Gastroesophageal sphincter (tissue), 4 donors: Measurements from ENCODE around the gene EFHC1. TPM values are rescaled to one million over a fixed set of nuclear protein-coding genes. Genes with fewer than 3 reads are reported as not detected.
"Not testable (repeated sequence)": the region's sequence is repeated elsewhere in the genome, so short reads cannot be mapped to it uniquely, and the experiment has no call there.

Source experiments
- ATAC-seq: fragments of 150-250 bp; one replicate; pipeline ENCODE4 v1.9.1; 2016; ENCODE audit warnings: mild to moderate bottlenecking, moderate library complexity
- H3K27ac ChIP-seq, 4 donors: fragments of 200-600 bp; sonication (generic) in 3 of 4; 1 replicate in 3 of 4; 2 replicates in 1 of 4; pipeline ENCODE4 v1.5.1; 2016 to 2019
- H3K27me3 ChIP-seq: fragments of 200-600 bp; sonication (generic); one replicate; pipeline ENCODE4 v1.5.1; 2019
- H3K36me3 ChIP-seq, 2 donors: fragments of 200-600 bp; sonication (generic); one replicate each; pipeline ENCODE4 v1.5.1; 2019; ENCODE audit warnings: control low read depth in 1 of 2
- H3K4me1 ChIP-seq, 3 donors: fragments of 200-600 bp; sonication (generic); 1 replicate in 2 of 3; 2 replicates in 1 of 3; pipeline ENCODE4 v1.5.1; 2016 to 2019; ENCODE audit warnings: control low read depth in 2 of 3
- H3K4me3 ChIP-seq, 2 donors: fragments of 200-600 bp; sonication (generic); one replicate each; pipeline ENCODE4 v1.5.1; 2019; ENCODE audit warnings: mild to moderate bottlenecking in 1 of 2, moderate library complexity in 1 of 2
- H3K9me3 ChIP-seq, 3 donors: fragments of 200-600 bp; sonication (generic); one replicate each; pipeline ENCODE4 v1.5.1; 2017 to 2019; ENCODE audit warnings: control low read depth in 2 of 3
- EP300 ChIP-seq: sonication (generic); formaldehyde crosslinking; IDR thresholded peaks from one replicate; pipeline ENCODE4 v1.6.1; 2017; ENCODE audit warnings: antibody characterized with exemption, mild to moderate bottlenecking
- POLR2A ChIP-seq, 2 donors: fragments of 450-650 bp; IDR thresholded peaks; one replicate each; pipeline ENCODE4 v1.6.1; 2017; ENCODE audit warnings: antibody characterized with exemption in 2 of 2, mild to moderate bottlenecking in 2 of 2, moderate library complexity in 1 of 2
- POLR2AphosphoS5 ChIP-seq: sonication (generic); formaldehyde crosslinking; IDR thresholded peaks from one replicate; pipeline ENCODE4 v1.6.1; 2017; ENCODE audit warnings: antibody characterized with exemption
- WGBS, 2 donors: methylation state at CpG; one replicate each; pipeline ENCODE4 v1.1.5; 2018; ENCODE audit warnings: low coverage in 1 of 2; 5-methylcytosine and 5-hydroxymethylcytosine counted together
- total RNA-seq, 4 donors: library from RNA; depleted of rRNA; stranded (reverse); fragments of >200 nt; gene quantifications; one replicate each; pipeline ENCODE4 v1.1.0, GENCODE V29; 2016
- TF ChIP-seq, protein P1 (sequence below), 4 experiments: fragments of 200-600 bp in 2 of 4; fragments of 450-650 bp in 2 of 4; sonication (generic) in 1 of 4; IDR thresholded peaks; one replicate each; pipeline ENCODE4 v1.5.1; 2017 to 2019; ENCODE audit warnings: antibody characterized with exemption in 4 of 4, mild to moderate bottlenecking in 2 of 4, moderate library complexity in 2 of 4

Gene EFHC1
- total RNA-seq, 4 donors from 2014 or later = 5.1 to 27.4 (median 12.9) TPM

DNA sequence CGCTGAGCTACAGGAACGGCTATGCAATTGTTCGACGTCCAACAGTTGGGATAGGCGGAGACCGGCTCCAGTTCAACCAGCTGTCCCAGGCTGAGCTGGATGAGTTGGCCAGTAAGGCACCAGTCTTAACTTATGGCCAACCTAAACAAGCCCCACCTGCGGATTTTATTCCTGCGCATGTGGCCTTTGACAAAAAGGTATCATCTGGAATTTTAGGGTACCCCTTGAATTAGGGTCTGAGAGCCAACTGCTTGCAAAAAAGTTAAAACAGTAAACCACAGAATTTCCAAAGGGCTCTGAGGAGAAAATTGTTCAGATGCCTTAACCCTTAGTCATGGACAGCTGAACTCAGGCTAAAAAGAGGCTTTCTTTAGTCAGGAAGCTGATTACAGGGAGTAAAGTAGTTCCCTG is 3.8 kb downstream of the EFHC1 start:
- WGBS, 2 donors = 60 to 79% methylated on average over 1 to 2 of the region's 8 CpGs
- no peak for ATAC-seq
- peak overlapping the region in 3 of 4 donors; percentile 22 to 61 (median 34) for H3K27ac ChIP-seq
- H3K4me1 ChIP-seq = peaks cover 0 to 17% (median 0%) of the 10 kb centered on the region in 3 donors
- H3K27me3 ChIP-seq = no peaks in the 10 kb centered on the region
- peaks cover 0 to 19% of the 10 kb centered on the region in 2 donors for H3K36me3 ChIP-seq
- no peaks in the 10 kb centered on the region for H3K9me3 ChIP-seq
- no peak overlapping the region for H3K4me3 ChIP-seq
- no peak for TF ChIP-seq POLR2AphosphoS5
- TF ChIP-seq POLR2A (IDR thresholded peaks at IDR 0.05) = no peak
- TF ChIP-seq, protein P1, sequence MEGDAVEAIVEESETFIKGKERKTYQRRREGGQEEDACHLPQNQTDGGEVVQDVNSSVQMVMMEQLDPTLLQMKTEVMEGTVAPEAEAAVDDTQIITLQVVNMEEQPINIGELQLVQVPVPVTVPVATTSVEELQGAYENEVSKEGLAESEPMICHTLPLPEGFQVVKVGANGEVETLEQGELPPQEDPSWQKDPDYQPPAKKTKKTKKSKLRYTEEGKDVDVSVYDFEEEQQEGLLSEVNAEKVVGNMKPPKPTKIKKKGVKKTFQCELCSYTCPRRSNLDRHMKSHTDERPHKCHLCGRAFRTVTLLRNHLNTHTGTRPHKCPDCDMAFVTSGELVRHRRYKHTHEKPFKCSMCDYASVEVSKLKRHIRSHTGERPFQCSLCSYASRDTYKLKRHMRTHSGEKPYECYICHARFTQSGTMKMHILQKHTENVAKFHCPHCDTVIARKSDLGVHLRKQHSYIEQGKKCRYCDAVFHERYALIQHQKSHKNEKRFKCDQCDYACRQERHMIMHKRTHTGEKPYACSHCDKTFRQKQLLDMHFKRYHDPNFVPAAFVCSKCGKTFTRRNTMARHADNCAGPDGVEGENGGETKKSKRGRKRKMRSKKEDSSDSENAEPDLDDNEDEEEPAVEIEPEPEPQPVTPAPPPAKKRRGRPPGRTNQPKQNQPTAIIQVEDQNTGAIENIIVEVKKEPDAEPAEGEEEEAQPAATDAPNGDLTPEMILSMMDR (IDR thresholded peaks at IDR 0.05) = no peak
- TF ChIP-seq EP300 = no peak

DNA sequence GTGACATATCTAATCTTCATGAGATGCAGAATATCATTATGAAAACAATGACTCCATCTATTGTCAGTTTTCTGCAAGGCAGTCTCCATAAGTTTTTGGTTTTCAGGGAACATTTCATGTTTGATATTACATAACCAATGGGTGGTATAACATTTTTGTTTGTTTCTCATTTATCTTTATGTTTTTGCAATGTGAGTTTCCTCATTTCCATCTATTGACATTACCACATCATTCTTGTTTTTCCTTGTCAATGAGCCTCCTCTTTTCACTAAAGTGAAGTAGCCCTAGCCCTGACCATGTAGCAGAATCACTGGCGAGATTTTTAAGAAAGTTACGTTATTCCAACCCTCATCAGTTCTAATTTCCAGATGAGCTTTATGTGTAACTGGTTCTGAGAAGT is 4.4 kb downstream of the EFHC1 start:
- H3K27me3 ChIP-seq = no peaks in the 10 kb centered on the region
- no peak for TF ChIP-seq POLR2A (IDR thresholded peaks at IDR 0.05)
- no peak for TF ChIP-seq POLR2AphosphoS5
- no peak for TF ChIP-seq EP300
- TF ChIP-seq, protein P1 (IDR thresholded peaks at IDR 0.05) = no peak
- peak overlapping the region in 2 of 4 donors; percentile 22 to 34 for H3K27ac ChIP-seq
- H3K4me1 ChIP-seq = peaks cover 0 to 13% (median 0%) of the 10 kb centered on the region in 3 donors
- no peak for ATAC-seq
- H3K4me3 ChIP-seq = no peak overlapping the region
- no peaks in the 10 kb centered on the region for H3K9me3 ChIP-seq
- 56 to 88% methylated on average over 2 of the region's 2 CpGs for WGBS, 2 donors
- H3K36me3 ChIP-seq = peaks cover 0 to 19% of the 10 kb centered on the region in 2 donors

DNA sequence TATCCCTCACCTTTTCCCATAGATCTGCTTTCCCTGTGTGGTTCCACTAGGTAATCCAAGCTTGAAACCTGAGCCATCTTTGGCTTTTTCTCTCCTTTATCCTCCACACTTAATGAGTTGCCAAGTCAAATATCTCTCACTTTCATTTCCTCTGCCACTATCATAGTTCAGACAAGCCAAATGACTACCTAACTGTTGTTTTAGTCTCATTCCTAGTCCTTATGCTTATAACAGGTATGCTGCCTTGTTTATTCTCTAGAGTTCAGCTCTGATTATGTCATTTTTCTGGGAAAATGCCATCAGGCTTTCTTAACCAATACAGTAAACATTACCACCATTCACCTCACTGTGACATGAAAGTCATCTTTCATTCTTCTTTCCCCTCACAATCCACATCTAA is 6.5 kb downstream of the EFHC1 start:
- TF ChIP-seq, protein P1 (IDR thresholded peaks at IDR 0.05) = no peak
- no peaks in the 10 kb centered on the region for H3K27me3 ChIP-seq
- H3K36me3 ChIP-seq = peaks cover 0 to 19% of the 10 kb centered on the region in 2 donors
- no peak overlapping the region for H3K27ac ChIP-seq
- no peaks in the 10 kb centered on the region for H3K4me1 ChIP-seq
- H3K4me3 ChIP-seq = no peak overlapping the region
- H3K9me3 ChIP-seq = no peaks in the 10 kb centered on the region
- no peak for ATAC-seq

DNA sequence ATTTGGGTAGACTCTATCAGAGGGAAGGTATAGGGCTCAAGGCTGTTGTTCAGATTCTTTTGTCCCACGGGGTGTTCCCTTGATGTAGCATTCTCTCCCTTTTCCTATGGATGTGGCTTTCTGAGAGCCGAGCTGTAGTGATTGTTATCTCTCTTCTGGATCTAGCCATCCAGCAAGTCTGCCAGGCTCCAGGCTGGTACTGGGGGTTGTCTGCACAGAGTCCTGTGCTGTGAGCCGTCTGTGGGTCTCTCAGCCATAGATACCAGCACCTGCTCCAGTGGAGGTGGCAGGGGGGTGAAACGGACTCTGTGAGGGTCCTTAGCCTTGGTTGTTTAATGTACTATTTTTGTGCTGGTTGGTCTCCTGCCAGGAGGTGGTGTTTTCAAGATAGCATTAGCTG is 13.2 kb downstream of the EFHC1 start:
- not testable (repeated sequence) for ATAC-seq, H3K4me1 ChIP-seq, H3K27me3 ChIP-seq, H3K9me3 ChIP-seq, H3K27ac ChIP-seq, H3K4me3 ChIP-seq
- H3K36me3 ChIP-seq = peaks cover 0 to 15% of the 10 kb centered on the region in 2 donors
- WGBS, 2 donors = 40 to 98% methylated on average over 1 to 4 of the region's 4 CpGs

DNA sequence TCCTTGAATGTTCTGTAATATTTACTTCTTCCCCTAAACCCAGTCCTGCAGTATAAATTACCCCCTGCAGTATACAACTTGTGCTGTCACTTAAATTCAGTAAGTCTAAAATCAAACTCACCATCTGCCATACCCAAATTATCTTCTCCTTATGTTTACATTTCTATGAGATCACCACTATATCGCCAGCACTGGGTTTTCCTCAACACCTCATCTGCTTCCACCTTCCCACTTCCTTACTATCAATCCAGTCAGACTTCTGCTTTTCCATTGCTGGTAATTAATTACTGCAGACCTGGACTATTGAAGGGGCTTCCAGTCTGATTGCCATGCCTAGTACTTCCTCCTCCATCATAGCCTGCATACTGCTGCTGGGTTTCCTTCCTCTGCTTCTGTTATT is 15.2 kb downstream of the EFHC1 start:
- Histone ChIP-seq H3K9me3 (no peaks in the 10 kb centered on the region), H3K27ac (no peak overlapping the region), H3K36me3 (peaks cover 0 to 33% of the 10 kb centered on the region in 2 donors), H3K4me1 (no peaks in the 10 kb centered on the region), H3K4me3 (no peak overlapping the region), H3K27me3 (no peaks in the 10 kb centered on the region)
- 77 to 83% methylated on average over 1 of the region's 1 CpG for WGBS, 2 donors
- TF ChIP-seq POLR2A (IDR thresholded peaks at IDR 0.05) = no peak
- TF ChIP-seq, protein P1 (IDR thresholded peaks at IDR 0.05) = no peak
- TF ChIP-seq EP300 = no peak
- TF ChIP-seq POLR2AphosphoS5 = no peak
- no peak for ATAC-seq

DNA sequence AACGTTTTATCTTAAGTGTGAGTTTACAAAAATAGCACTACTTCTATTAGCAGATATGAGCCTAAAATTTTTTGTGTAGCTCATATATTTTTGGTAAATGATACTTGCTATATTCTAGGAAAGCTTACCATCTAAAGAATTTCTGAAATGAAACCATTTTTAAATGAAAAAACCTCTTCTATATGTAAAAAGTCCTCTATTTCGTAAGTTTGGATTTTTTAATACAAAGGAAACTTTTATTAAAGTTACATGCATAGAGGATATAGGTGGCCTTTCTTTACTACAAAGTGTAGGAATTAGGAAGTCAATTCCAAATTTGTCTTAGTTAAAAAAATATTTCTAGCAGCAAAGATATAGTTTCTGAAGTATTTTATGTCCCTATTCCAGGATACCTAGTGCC is 18.8 kb downstream of the EFHC1 start:
- peaks cover 0 to 33% of the 10 kb centered on the region in 2 donors for H3K36me3 ChIP-seq
- TF ChIP-seq POLR2A (IDR thresholded peaks at IDR 0.05) (no peak), POLR2AphosphoS5 (no peak), EP300 (no peak)
- TF ChIP-seq, protein P1 (IDR thresholded peaks at IDR 0.05) = no peak
- ATAC-seq = no peak
- H3K4me1 ChIP-seq = no peaks in the 10 kb centered on the region
- H3K9me3 ChIP-seq = no peaks in the 10 kb centered on the region
- 82 to 86% methylated on average over 2 of the region's 2 CpGs for WGBS, 2 donors
- no peaks in the 10 kb centered on the region for H3K27me3 ChIP-seq
- H3K27ac ChIP-seq = no peak overlapping the region
- no peak overlapping the region for H3K4me3 ChIP-seq
